HG03064 (cell line): ENCODE results near the gene NUAK2.
"Not testable (repeated sequence)": the region's sequence is repeated elsewhere in the genome, so short reads cannot be mapped to it uniquely, and the experiment has no call there.

Source experiments
- ATAC-seq: cut with Tn5 transposase; IDR thresholded peaks from one replicate; pipeline ENCODE4 v1.9.1; 2021; ENCODE audit warnings: low read depth; ENCODE audit not compliant: unreplicated experiment

NUAK2 gene

DNA sequence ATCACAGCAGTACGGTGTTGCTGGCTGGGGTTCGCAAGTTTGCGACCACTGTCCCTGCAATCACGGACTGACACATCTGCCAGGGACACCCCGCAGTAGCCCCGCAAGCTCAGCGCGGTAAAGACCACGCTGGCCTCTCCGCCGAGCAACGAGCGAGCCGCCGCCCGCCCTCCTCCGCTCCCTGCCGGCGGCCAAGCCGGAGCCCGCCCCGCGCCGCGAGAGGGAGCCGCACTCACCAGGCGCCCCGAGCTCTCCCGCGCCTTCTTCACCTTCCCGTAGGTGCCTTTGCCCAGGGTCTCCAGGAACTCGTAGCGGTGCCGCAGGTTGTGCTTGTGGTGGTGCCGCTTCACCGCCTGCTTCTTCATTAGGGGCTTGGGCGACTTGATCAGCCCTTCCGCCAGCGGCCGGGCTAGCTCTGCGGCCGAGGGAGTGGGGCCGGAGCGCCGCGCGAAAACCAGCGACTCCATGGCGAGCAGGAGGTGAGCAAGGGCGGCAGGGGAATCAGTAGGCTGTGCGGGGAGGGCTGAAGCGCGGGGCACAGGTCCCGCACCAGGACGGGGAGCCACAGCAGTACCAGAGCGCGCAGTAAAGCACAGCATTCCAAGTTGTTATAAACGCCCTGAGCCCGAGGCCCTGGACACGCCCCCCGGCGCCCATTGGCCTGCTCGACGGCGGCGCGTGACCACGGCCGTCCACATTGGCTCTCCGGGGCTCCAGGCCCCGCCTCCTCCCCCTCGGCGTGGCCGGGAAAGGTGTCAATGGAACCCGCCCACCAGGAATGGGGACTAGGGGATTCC is at the start of gene NUAK2:
Gene NUAK2, minus strand, starts transcription at position 584 of the 797 bp plus-strand sequence. Its CDS starts 117 bp downstream, at position 467.
- no peak for ATAC-seq

DNA sequence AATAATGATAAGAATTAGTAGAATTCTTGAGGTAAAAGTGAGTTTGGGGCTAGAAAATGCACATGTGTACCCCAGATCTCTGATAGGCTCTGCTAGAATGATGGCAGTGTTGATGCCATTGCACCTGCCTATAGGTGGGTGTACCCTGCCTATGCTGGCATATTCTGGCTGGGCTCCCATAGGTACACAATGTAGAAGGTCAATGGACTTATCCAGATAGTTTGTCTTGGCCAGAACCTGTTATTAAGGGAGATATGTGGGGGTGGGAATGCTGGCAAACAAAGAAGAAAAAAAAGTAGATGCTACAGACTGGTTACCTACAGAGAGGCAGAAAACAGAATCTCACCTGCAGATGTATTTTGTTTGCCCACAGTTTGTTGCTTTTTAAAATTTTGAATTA is 49.2 kb upstream of the NUAK2 start:
- no peak for ATAC-seq

DNA sequence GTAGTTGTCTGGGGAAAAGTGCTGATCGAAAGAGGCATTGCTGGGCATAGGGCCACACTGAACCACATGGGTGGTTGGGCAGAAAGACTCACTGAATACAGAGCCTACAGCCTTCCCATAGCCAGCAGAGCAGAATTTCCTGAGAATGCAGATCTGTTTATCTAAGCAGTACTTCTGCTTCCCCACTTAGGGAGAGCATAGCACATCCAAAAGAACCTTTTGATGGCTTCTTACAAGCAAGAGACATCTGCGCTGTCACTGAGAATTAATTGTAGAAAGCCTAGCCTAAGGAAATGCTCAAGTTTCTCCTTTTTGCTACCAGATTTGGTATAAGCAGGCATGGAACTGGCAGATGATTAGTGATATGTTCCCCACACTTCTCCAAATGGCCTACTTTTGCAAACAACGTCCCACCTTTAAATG is 48.2 kb upstream of the NUAK2 start:
- no peak for ATAC-seq

DNA sequence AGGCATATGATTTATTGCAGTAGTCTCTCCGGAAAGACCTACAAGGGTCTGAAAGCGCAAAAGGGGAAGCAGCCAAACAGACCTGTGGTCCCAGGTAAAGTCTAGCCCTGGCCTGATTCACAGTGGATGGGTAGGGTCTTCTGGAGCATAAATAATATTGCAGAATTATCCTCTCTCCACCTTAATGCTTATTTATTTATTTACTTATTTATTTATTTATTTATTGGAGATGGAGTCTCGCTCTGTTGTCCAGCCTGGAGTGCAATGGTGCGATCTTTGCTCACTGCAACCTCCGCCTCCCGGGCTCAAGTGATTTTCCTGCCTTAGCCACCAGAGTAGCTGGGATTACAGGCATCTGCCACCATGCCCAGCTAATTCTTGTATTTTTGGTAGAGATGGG is 46.9 kb upstream of the NUAK2 start:
- no peak for ATAC-seq

DNA sequence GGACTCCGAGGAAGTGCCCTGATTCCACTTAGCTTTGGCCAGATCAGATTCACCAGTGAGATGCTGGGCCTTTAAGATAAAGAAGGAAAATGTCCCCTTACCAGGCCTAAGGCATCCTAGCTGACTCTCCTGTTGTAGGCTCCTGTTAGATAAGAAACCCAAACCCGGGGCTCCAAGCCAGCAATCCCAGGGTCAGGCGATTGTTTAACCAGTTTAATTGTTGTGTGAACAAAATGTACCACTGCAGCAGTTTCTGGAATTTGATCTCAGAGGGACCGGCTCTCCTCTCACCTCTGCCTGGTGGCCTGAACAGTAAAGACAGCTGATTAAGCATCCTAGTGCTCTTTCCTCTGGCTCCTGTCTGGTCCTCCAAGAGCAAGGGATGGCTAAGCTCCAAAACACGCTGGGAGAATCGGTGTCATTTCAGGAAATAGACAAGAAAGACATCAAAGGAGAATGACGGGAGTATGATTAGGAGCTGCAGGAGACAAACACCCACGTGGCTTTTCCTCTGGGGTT is 44.5 kb upstream of the NUAK2 start:
- ATAC-seq, result no peak

DNA sequence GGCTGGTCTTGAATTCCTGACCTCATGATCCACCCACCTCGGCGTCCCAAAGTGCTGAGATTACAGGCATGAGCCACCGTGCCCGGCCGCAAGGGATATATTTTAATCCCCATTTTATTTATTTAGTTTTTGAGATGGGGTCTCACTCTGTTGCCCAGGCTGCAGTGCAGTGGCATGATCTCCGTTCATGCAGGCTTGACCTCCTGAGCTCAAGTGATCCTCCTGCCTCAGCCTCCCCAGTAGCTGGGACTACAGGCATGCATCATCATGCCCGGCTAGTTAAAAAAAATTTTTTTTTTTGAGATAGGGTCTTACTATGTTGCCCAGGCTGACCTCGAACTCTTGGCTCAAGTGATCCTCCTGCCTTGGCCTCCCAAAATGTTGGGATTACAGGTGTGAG is 43.5 kb upstream of the NUAK2 start:
- not testable (repeated sequence) for ATAC-seq

DNA sequence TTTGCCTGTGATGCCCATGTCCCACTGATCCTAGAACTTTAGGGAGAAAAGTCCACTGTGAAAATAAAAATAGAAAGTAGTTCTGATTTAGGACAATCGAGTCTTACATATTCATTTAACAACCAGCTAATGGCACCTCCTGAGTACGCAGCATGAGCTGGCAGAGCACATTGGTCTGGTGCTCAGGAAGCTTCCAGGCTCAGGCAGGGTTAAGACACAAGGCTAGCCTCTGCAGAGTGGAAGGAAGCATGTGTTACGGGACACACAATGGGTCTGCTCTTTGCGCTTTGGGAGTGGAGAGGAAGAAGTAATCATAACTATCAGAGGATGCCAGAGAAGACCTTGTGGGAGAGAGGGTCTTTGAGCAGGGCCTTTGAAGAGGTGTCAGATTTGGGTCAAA is 39.3 kb upstream of the NUAK2 start:
- ATAC-seq, result no peak

DNA sequence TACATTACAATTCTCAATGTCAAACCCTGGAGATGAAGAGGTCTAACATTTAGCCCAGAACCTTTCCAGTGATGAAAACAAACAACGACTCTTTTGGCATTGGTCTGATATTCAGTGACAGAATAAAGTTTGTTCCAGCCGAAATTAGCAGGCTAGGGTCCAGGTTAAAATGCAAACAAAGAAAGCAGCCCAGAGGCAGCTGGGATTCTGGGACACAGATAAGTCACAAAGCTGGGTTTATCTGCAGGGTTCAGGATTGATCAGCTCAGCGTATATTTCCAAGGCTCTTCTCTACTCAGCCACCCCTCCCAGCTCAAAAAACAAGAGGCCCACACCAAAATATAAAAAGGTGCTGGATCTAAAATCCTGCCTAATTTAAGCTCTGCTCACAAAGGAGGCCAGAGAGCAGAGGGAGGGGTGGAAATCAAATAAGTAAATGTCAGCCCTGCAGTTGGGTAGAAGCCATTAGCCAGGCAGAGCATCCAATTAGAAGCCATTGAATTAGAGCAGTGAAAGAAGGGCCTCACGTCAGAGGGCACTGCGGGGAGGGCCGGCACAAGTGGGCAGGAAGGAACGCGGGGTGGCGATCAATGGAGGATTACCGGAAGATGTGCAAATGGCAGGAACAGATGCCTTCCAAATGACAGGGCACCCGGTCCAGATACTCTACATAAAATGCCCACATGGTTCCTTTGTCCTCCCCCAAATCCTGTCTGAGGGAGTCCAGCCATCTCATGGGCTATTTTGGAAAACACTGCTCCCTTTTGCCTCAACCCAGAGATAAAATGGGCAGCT is 38.4 kb upstream of the NUAK2 start:
- ATAC-seq, result no peak

DNA sequence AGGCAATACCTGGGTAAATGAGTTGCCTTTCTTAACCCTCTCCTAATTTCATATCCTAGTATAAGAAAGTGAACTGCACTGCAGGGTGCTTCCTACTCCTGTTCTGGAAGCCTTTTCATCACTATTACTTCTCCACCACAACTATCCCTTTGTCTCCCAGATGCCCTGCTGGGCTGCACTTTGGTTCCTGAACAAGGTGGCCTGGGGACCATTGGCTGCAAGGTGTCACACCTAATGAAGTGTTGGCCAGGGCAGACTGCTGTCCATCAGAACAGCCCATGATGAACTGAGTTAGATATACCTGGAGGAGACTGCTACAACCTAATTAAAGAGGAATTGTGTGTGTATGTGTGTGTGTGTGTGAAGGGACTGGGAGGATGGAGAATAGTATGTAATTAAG is 37.0 kb upstream of the NUAK2 start:
- ATAC-seq, result no peak

DNA sequence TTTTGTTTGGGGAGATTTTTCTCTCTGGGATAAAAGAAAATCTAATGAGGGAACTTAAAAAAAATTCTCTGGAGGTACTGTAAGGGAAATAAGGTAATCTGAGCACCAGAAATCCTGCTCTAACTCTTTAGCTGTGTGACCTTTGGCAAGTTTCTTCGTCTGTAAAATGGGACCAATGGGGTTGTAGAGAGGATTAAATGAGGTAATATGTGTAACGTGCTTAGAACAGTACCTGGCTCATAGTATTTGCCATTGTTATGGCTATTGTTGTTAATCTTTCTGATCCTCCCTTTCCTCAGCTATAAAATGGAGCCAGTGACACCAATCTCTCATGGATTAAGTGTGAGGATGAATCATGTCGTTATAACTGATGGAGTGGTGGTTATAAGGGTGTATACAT is 36.0 kb upstream of the NUAK2 start:
- no peak for ATAC-seq

DNA sequence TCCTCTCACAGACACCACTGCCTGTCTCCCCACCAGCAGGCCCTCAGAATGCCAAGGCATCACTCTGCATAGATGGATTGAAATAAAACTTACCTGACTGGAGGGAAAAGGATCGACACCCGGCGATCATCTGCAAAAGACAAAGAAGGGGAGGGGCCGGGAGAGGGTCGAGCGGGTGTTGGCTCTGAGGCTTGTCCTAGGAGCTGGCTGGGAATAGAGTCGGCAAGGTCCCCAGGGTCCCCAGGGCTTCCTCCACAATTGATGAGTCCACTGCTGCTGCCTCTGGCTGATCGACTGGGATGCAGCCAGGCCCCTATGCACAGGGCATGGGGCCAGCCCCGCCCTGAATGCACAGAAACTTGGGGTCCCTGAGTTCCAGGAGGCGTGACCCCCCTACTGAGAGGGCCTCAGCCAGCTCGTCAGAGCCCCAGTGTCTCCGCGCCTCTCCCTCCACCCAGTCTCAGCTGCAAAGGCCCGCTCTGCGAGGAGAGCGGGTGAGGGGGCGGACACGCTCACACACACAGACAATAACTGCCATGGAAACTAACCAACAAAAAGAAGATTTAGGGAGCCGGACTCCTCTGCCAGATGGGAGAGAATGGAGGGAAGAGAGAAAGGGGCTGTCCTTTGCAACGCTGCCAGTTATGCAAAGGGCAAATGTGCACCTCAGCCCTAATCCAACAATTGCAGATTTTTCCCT is 35.0 kb upstream of the NUAK2 start, which contains the start of gene KLHDC8A:
Gene KLHDC8A, minus strand, starts transcription at position 483 of the 700 bp plus-strand sequence. CDS start 13,318 bp downstream, outside the sequence.
- no peak for ATAC-seq

DNA sequence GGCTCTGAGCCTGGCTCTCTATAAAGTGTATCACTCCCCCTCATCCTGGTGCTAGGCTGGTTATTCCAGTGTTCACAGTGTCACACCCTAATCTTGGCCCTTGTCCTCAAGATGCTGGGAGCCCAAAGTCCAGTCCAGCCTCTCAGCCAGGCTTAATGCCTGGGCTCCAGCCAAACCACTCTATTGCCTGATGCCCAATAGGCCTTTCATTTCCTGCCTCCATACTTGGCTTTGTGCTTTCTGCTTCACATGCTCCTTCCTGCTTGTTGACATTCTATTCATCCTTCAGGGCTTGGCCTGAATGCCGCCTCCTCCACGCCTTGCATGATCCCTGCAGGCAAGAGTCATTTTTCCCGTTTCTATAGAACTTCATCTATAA is 33.5 kb upstream of the NUAK2 start:
- ATAC-seq, result no peak

DNA sequence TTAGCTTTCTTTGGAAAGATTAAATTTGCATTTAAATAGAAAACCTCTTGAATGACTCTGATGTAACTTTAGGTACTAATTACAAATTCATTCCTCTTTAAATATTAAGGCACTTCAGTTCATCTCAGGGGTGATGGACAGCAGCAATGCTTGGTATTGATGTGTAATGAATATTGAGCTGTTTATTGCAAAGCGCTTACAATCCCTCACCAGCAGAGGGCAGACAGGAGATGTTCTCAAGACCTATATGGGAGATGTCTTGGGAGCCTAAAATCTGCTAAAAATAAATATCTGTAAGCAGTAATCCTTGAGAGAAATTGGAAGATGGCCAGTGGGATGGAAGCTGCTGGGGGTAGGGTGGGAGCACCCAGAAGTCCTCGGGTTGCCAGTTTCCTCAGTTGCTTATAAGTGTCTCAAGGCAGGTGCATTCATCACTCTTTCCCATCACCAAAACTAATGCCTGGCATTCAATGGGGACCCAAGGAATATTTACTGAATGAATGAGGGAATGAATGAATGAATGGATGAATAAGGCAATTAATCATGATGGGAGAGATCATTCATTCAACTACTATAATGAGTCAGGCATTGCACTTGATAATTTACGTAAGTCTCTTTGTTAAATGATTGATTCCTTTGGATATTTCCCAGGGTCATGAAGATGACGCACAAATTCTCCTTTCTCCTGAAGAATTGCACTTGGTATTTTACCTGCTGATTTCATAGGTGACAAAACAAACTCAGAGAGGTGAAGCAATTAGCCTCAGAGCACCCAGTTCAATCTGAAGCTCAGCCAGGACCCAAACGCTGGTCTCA is 32.9 kb upstream of the NUAK2 start:
- no peak for ATAC-seq

DNA sequence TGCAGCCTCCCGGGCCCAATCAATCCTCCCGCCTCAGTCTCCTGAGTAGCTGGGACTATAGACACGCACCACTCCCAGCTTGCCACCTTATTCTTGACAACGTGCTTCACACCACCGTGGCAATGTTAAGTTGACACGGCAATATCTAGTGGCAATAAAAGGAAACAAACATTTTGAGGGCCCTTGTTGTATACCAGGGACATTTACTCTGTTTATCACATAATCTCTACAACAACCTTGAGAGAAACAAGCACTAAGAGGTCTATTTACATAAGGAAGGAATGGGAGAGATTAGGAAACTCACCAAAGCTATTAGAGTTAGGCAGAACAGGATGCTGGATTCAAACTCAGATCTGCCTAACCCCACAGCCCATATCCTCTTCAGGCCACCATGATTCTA is 32.1 kb upstream of the NUAK2 start:
- ATAC-seq, result no peak

DNA sequence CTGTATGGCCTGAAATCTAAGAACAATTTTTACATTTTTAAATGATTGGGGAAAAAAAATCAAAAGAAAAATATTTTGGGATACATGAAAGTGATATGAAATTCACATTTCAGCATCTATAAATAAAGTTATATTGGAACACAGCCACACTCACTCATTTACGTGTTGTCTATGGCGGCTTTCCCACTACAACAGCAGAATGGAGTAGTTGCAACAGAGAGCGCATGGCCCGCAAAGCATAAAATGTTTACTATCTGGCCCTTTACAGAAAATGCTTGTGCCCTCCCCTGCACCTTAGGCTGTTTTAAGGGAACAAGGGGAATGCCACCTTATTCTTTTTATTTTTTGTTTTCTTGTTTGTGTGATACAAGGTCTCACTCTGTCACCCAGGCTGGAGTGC is 31.6 kb upstream of the NUAK2 start:
- no peak for ATAC-seq

DNA sequence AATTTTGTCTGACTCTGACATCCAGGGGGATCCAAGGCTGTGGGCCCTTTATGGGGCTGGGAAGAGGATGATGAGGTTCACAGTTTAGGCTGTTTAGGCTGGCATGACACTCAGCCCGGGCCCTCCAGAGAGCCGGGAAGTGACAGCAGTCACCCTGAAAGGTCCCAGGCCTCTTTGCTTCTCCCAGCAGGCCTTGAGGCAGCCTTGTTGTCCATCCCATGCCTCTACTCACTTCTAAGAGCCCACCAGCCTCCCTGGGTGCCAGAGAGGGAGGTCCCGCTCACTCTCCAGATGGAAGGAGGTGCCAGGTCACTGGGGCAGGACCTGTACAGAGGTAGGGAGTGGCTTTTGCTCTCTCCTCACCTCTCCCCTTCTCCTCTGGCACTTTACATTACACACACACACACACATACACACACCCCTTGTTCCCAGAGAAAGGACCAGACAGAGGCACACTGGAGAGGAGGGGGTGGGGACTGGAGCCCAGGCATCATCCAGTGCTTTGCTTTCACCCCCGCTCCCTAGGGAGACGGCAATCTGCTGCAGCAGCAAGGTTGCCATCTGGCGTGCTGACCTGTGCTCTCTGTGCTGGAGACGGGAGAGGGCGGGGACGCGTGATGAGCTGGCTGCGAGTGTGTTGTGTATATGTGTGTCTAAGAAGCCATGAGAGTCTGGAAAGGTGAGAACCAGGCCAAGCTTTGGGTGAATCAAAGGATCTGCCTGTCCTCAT is 30.6 kb upstream of the NUAK2 start:
- ATAC-seq, result no peak

DNA sequence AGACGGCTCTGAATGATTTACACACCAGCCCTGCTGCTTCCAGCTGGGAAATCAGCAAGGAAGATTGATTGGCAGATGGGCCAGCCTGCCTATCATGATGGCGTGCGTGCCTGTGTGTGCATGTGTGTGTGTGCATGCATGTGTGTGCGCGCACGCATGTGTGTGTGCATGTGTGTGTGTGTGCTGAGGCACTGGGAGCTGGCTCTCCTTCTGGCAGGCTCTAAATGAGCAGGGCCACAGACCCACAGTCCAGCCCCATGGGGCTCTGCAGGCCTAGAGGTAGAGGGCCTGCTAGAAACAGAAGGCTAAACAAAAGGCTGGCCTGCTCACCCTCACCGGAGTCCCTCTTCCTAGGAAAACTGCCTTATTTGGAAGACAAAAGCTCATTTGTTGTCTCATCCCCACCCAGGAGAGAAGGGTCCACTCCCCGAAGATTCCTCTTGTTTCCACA is 29.2 kb upstream of the NUAK2 start:
- no peak for ATAC-seq

DNA sequence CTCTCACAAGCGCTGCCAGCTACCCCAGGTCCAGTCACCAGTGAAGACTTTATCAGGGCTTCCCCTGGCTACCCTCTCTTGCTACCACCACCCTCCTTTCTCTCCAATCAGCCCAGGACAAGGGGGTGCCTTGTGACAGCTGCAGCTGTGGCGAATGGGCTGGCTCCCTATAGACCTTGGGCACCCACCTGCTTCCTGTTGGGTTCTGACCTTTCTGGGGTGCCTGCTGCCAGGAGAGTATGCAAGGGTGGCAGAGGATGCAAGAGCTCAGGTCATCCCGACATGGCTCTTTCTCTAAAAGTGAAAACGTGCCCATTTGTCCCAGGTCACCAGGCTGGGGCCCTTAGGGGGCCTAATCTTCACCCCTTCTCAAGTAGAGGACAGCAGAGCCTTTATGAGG is 28.6 kb upstream of the NUAK2 start:
- ATAC-seq, result no peak
